H1 (cell line): ENCODE results near the gene ASB13. TPM values are rescaled to one million over a fixed set of nuclear protein-coding genes. Genes with fewer than 3 reads are reported as not detected.

ENCODE experiments used
- CTCF ChIA-PET: fragments of 300-600 bp; sonication (Branson Sonifier 250); formaldehyde crosslinking; loops from one replicate; lab custom pipeline; 2021; ENCODE audit not compliant: partially characterized antibody; lab: Charles Lee
- POLR2A ChIA-PET: fragments of 300-600 bp; sonication (Branson Sonifier 250); formaldehyde crosslinking; loops from one replicate; lab custom pipeline; 2021; ENCODE audit warnings: inconsistent platforms; ENCODE audit not compliant: partially characterized antibody; lab: Charles Lee
- DNase-seq, 2 experiments: peaks; one replicate each; pipeline versions ENCODE4 v3.0.0 to v3.0.0-alpha.2; 2010 to 2022; ENCODE audit warnings: low spot score in 2 of 2, low read depth in 1 of 2, mixed read lengths in 1 of 2
- FAIRE-seq: peaks from 2 replicates; lab custom pipeline; 2011; peaks lifted over from hg19 to GRCh38; lab: Jason Lieb, UNC
- H2AFZ ChIP-seq: 2 replicates; pipeline ENCODE4 v1.8.1; 2012; ENCODE audit warnings: low read length, inconsistent platforms
- H2AK5ac ChIP-seq: 2 replicates; pipeline ENCODE4 v1.6.1; 2013; ENCODE audit warnings: low read depth, low read length
- H2BK120ac ChIP-seq: replicated peaks from 2 replicates; pipeline ENCODE3; 2013; ENCODE audit warnings: low read depth, low read length, inconsistent platforms
- H2BK12ac ChIP-seq: 2 replicates; pipeline ENCODE4 v1.6.1; 2013; ENCODE audit warnings: low read depth, low read length
- H2BK15ac ChIP-seq: 2 replicates; pipeline ENCODE4 v1.6.1; 2013; ENCODE audit warnings: low read length
- H2BK20ac ChIP-seq: 2 replicates; pipeline ENCODE4 v1.6.1; 2013; ENCODE audit warnings: low read length
- H2BK5ac ChIP-seq: 2 replicates; pipeline ENCODE4 v1.6.1; 2013; ENCODE audit warnings: low read depth, low read length
- H3K14ac ChIP-seq: 2 replicates; pipeline ENCODE4 v1.6.1; 2013; ENCODE audit warnings: inconsistent platforms; ENCODE audit not compliant: insufficient read length
- H3K18ac ChIP-seq: 2 replicates; pipeline ENCODE4 v1.6.1; 2013; ENCODE audit warnings: low read length; ENCODE audit errors: extremely low read depth
- H3K23ac ChIP-seq: 2 replicates; pipeline ENCODE4 v1.6.1; 2013; ENCODE audit warnings: inconsistent platforms; ENCODE audit not compliant: insufficient read length
- H3K23me2 ChIP-seq: 2 replicates; pipeline ENCODE4 v1.6.1; 2013; ENCODE audit warnings: low read depth, low read length
- H3K27ac ChIP-seq: 2 replicates; pipeline ENCODE4 v1.6.1; 2011; ENCODE audit warnings: low read depth, low read length, inconsistent platforms
- H3K27me3 ChIP-seq, 4 experiments: replicated peaks in 1 of 4; 1 replicate in 1 of 4; 2 replicates in 3 of 4; pipeline versions ENCODE4 v1.6.1 to v1.8.1; 2011 to 2013; ENCODE audit warnings: low read length in 3 of 4, mild to moderate bottlenecking in 3 of 4, inconsistent platforms in 2 of 4, mixed read lengths in 2 of 4, moderate library complexity in 1 of 4; ENCODE audit not compliant: control insufficient read depth in 3 of 4, insufficient read depth in 3 of 4; ENCODE audit errors: extremely low read depth in 1 of 4
- H3K36me3 ChIP-seq, 4 experiments: 2 replicates each; pipeline versions ENCODE4 v1.6.1 to v1.8.1; 2011 to 2013; ENCODE audit warnings: mild to moderate bottlenecking in 4 of 4, low read length in 3 of 4, moderate library complexity in 2 of 4, control low read depth in 1 of 4, inconsistent platforms in 1 of 4; ENCODE audit not compliant: insufficient read depth in 4 of 4, control insufficient read depth in 2 of 4
- H3K4ac ChIP-seq: replicated peaks from 2 replicates; pipeline ENCODE3; 2013; ENCODE audit warnings: low read length, low read depth, mixed read lengths, inconsistent platforms; ENCODE audit not compliant: insufficient read length
- H3K4me1 ChIP-seq, 4 experiments: replicated peaks in 1 of 4; 1 replicate in 1 of 4; 2 replicates in 3 of 4; pipeline versions ENCODE4 v1.6.1 to v1.8.1; 2011 to 2013; ENCODE audit warnings: low read length in 3 of 4, inconsistent platforms in 2 of 4, mixed read lengths in 1 of 4; ENCODE audit not compliant: insufficient read depth in 4 of 4, control insufficient read depth in 3 of 4
- H3K4me2 ChIP-seq, 2 experiments: 2 replicates each; pipeline versions ENCODE4 v1.6.1 to v1.8.1; 2011 to 2013; ENCODE audit warnings: low read depth in 2 of 2, low read length in 2 of 2, control low read depth in 1 of 2, inconsistent platforms in 1 of 2, mild to moderate bottlenecking in 1 of 2; ENCODE audit not compliant: insufficient read depth in 1 of 2
- H3K4me3 ChIP-seq, 4 experiments: fragments of 200-600, 300-600 bp in 1 of 4; sonication (generic), shearing (Covaris generic), sonication (Bioruptor Twin) in 1 of 4; 2 replicates each; pipeline versions ENCODE4 v1.5.1 to v1.8.1; 2011 to 2016; ENCODE audit warnings: low read length in 4 of 4, low read depth in 3 of 4, control low read depth in 2 of 4, inconsistent platforms in 2 of 4, mild to moderate bottlenecking in 2 of 4, mixed read lengths in 1 of 4, moderate library complexity in 1 of 4; ENCODE audit not compliant: insufficient read depth in 2 of 4; ENCODE audit errors: extremely low read depth in 1 of 4
- H3K56ac ChIP-seq: replicated peaks from 2 replicates; pipeline ENCODE3; 2013; ENCODE audit warnings: low read depth, mild to moderate bottlenecking, mixed read lengths, low read length, inconsistent platforms; ENCODE audit not compliant: insufficient read length
- H3K79me1 ChIP-seq: 2 replicates; pipeline ENCODE4 v1.6.1; 2013; ENCODE audit warnings: low read depth, low read length, control low read depth
- H3K79me2 ChIP-seq, 2 experiments: 2 replicates each; pipeline versions ENCODE4 v1.6.1 to v1.8.1; 2012 to 2013; ENCODE audit warnings: low read length in 2 of 2, mild to moderate bottlenecking in 2 of 2, inconsistent platforms in 1 of 2; ENCODE audit not compliant: insufficient read depth in 2 of 2, control insufficient read depth in 1 of 2
- H3K9ac ChIP-seq, 4 experiments: replicated peaks in 1 of 4; 1 replicate in 1 of 4; 2 replicates in 3 of 4; pipeline versions ENCODE4 v1.6.1 to v1.8.1; 2011 to 2013; ENCODE audit warnings: low read depth in 3 of 4, low read length in 3 of 4, control low read depth in 2 of 4, mild to moderate bottlenecking in 2 of 4, moderate library complexity in 2 of 4, inconsistent platforms in 1 of 4; ENCODE audit errors: extremely low read depth in 1 of 4
- H3K9me3 ChIP-seq, 2 experiments: 2 replicates each; pipeline versions ENCODE4 v1.6.1 to v1.8.1; 2012 to 2013; ENCODE audit warnings: mild to moderate bottlenecking in 2 of 2, moderate library complexity in 2 of 2, control low read depth in 1 of 2, inconsistent platforms in 1 of 2, low read depth in 1 of 2, low read length in 1 of 2, mixed read lengths in 1 of 2; ENCODE audit not compliant: insufficient read depth in 2 of 2
- H4K20me1 ChIP-seq, 2 experiments: replicated peaks in 1 of 2; 2 replicates each; pipeline versions ENCODE3 to v1.8.1; 2011 to 2013; ENCODE audit warnings: inconsistent platforms in 2 of 2, low read length in 2 of 2, mild to moderate bottlenecking in 1 of 2; ENCODE audit not compliant: insufficient read depth in 2 of 2, control insufficient read depth in 1 of 2
- H4K5ac ChIP-seq: 2 replicates; pipeline ENCODE4 v1.6.1; 2013; ENCODE audit warnings: low read length, low read depth, mixed read lengths, inconsistent platforms; ENCODE audit not compliant: insufficient read length
- H4K8ac ChIP-seq: 2 replicates; pipeline ENCODE4 v1.8.0; 2013; ENCODE audit warnings: mild to moderate bottlenecking, moderate library complexity, low read length, inconsistent platforms; ENCODE audit not compliant: insufficient read depth; ENCODE audit errors: extremely low read depth
- H4K91ac ChIP-seq: replicated peaks from 2 replicates; pipeline ENCODE3; 2013; ENCODE audit warnings: low read length, mixed read lengths, inconsistent platforms; ENCODE audit not compliant: insufficient read length
- CEBPB ChIP-seq: IDR thresholded peaks from 2 replicates; pipeline ENCODE4 v1.6.1; 2012; ENCODE audit warnings: low read depth, low read length
- CHD2 ChIP-seq: IDR thresholded peaks from 2 replicates; pipeline ENCODE4 v1.6.1; 2012; ENCODE audit warnings: low read length, improper control_type of control experiment
- CTBP2 ChIP-seq: IDR thresholded peaks from 2 replicates; pipeline ENCODE4 v1.7.0; 2011; ENCODE audit warnings: borderline replicate concordance, mild to moderate bottlenecking, moderate library complexity, mixed read lengths, low read length; ENCODE audit not compliant: insufficient read depth, insufficient read length
- RXRA ChIP-seq: IDR thresholded peaks from 2 replicates; pipeline ENCODE4 v1.6.1; 2011; ENCODE audit warnings: low read depth, mild to moderate bottlenecking, low read length, moderate library complexity; ENCODE audit not compliant: insufficient read depth
- SP4 ChIP-seq: IDR thresholded peaks from 2 replicates; pipeline ENCODE4 v1.6.1; 2012; ENCODE audit warnings: low read length, inconsistent platforms
- TBP ChIP-seq: IDR thresholded peaks from 2 replicates; pipeline ENCODE4 v1.6.1; 2011; ENCODE audit warnings: low read depth, low read length, improper control_type of control experiment
- TEAD4 ChIP-seq: IDR thresholded peaks from 2 replicates; pipeline ENCODE4 v1.6.1; 2012; ENCODE audit warnings: low read depth, low read length, inconsistent platforms, mixed read lengths
- WGBS, 2 experiments: shearing (Covaris generic) in 1 of 2; methylation state at CpG; one replicate each; pipeline versions ENCODE4 v1.1.6 to v1.1.7; 2013 to 2015; ENCODE audit warnings: low lambda C conversion rate in 2 of 2, mixed read lengths in 2 of 2, inconsistent platforms in 1 of 2, low coverage in 1 of 2, missing lambda C conversion rate in 1 of 2; ENCODE audit not compliant: insufficient replicate concordance in 2 of 2, insufficient coverage in 1 of 2, insufficient read length in 1 of 2; ENCODE audit errors: extremely low coverage in 1 of 2, missing lambda C conversion rate in 1 of 2; 5-methylcytosine and 5-hydroxymethylcytosine counted together
- polyA plus RNA-seq, 7 experiments: library from polyadenylated mRNA; depleted of rRNA in 3 of 7; stranded (reverse) in 5 of 7; unstranded in 2 of 7; fragments of >200 nt in 5 of 7; fragments of 200-250 nt in 2 of 7; gene quantifications; 1 replicate in 5 of 7; 2 replicates in 1 of 7; 4 replicates in 1 of 7; pipeline versions ENCODE4 v1.2.1 to v1.2.3, GENCODE V29; 2011 to 2013; ENCODE audit warnings: missing spikeins in 2 of 7, mixed read lengths in 2 of 7
- total RNA-seq: library from RNA; stranded (reverse); fragmentation: NEBNext Ultra II Directional; extraction: Animal tissue kit (Norgen Biotek cat#: 25700); gene quantifications from 2 replicates; pipeline ENCODE4 v1.2.1, GENCODE V29; 2021
- TF ChIP-seq, protein P1 (sequence below): IDR thresholded peaks from 2 replicates; pipeline ENCODE4 v1.6.1; 2012; ENCODE audit warnings: inconsistent platforms

The ASB13 gene
- total and polyA plus RNA-seq, 2 of the 8 experiments (the other 6 are each of a cell fraction or from before 2014, with no cell fraction given), result 12.3 to 20.2 TPM

DNA sequence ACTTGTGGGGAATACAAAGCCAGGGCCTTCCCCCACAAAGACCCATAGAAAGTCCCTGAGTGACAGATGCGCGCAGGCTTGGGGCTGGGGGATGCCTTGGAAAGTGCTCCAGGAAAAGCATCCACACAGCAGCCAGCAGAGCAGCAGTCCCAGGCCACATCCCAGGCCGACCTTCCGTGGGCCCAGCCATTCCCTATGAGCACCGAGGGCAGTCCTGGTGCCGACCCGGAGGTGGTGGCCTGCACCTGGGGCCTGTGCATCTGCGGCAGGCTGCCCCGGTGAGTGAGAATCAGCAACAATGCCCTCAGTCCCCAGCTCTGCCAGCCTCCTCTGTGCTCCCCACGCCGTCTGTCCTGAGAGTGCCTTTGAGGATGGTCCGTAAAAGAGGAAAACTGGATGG is 26.4 kb downstream of the ASB13 start:
- no peaks in the 10 kb centered on the region for H3K27me3 ChIP-seq
- WGBS, 2 experiments, result 90% methylated on average over 12 of the region's 12 CpGs; no CpG with 5 or more reads in 1 of the 2 experiments
- no peak overlapping the region; the same call in 1 of the 2 replicates for H4K8ac ChIP-seq
- CTCF ChIA-PET, result interaction anchor here (1.5 to 5.2 kb wide), 2 partner anchors 10 to 12 kb away, joined by 3 to 41 read pairs; no protein-coding TSS in a partner anchor
- H3K23ac ChIP-seq, result no peak overlapping the region
- H3K4me1 ChIP-seq, result no peaks in the 10 kb centered on the region
- H3K56ac ChIP-seq, result no peak overlapping the region
- no peak overlapping the region for H2AK5ac ChIP-seq
- POLR2A ChIA-PET, result no interaction called here
- H2BK15ac ChIP-seq, result no peak overlapping the region
- H4K20me1 ChIP-seq, result no peaks in the 10 kb centered on the region
- no peak overlapping the region for H3K27ac ChIP-seq
- no peaks in the 10 kb centered on the region for H3K9me3 ChIP-seq
- no peak overlapping the region for H2BK12ac ChIP-seq
- no peaks in the 10 kb centered on the region for H3K79me2 ChIP-seq
- no peak overlapping the region for H2BK120ac ChIP-seq
- H3K36me3 ChIP-seq, result peaks cover 0 to 24% (median 11%) of the 10 kb centered on the region in 4 experiments; a peak in 5 of 8 replicates
- H3K9ac ChIP-seq, result no peak overlapping the region
- H3K4me3 ChIP-seq, result no peak overlapping the region
- DNase-seq (no peak), FAIRE-seq (no peak)
- TF ChIP-seq CTBP2, result no peak
- TF ChIP-seq RXRA, result no peak
- no peak for TF ChIP-seq CHD2
- no peak for TF ChIP-seq TBP
- TF ChIP-seq CEBPB, result no peak
- TF ChIP-seq TEAD4, result no peak
- TF ChIP-seq, protein P1, sequence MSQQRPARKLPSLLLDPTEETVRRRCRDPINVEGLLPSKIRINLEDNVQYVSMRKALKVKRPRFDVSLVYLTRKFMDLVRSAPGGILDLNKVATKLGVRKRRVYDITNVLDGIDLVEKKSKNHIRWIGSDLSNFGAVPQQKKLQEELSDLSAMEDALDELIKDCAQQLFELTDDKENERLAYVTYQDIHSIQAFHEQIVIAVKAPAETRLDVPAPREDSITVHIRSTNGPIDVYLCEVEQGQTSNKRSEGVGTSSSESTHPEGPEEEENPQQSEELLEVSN, result no peak
- TF ChIP-seq SP4, result no peak
- no peak overlapping the region for H3K18ac ChIP-seq
- H3K4ac ChIP-seq, result no peak overlapping the region
- H2BK5ac ChIP-seq, result no peak overlapping the region
- no peak overlapping the region for H2AFZ ChIP-seq
- no peak overlapping the region for H3K14ac ChIP-seq
- no peak overlapping the region for H2BK20ac ChIP-seq
- no peak overlapping the region for H4K5ac ChIP-seq
- H3K4me2 ChIP-seq, result no peak overlapping the region
- H3K79me1 ChIP-seq, result no peaks in the 10 kb centered on the region
- no peak overlapping the region for H4K91ac ChIP-seq
- H3K23me2 ChIP-seq, result no peaks in the 10 kb centered on the region
